ENCODE measurements around the gene RAC2. TPM values are rescaled to one million over a fixed set of nuclear protein-coding genes. Genes with fewer than 3 reads are reported as not detected.

The RAC2 gene
- total RNA-seq, 1 donor from 2014 or later = 107 TPM

DNA sequence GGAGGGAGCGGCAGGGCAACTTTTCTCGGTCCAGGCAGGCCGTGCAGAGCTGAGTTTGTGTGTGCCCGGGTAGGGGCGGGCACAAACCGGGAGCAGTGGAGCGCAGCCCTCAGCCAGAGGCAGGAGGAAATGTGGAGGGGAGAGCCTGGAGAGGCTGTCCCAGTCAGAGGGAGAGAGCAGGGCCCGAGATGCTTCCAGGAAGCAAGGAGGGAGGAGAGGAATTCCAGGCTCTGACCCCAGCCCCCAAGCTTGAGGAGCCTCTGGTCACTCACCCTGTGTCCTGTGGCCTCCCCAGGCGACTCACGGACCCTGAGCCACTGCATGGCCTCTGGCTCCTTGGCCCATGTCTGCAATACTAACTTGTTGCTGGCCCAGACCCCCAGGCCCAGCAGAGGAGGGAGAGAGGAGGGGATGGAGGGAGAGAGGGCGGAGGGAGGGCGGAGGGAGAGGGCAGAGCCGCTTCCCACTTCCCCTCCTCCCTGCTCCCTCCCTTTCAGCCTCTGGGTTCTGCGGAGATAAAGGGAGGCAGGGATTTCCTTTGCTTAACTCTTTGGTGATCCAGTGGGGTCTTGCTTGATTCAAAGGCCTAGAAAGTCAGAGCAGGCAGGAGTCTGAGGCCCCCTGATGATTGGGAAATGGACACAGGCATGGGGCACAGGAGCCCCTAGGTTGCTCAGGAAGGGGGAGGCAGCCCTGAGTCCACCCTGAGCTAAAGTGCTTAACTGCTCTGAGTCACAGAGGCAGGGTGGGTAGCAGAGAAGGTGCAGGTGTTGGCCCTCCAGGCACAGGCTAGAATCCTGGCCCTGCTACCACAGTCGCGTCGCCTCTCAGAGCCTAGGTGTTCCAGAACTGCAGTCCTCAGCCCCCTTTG lies 55.9 kb downstream of the RAC2 start, which contains the start of gene C1QTNF6:
C1QTNF6 (minus strand) TSS at position 357 of the 871 bp plus-strand sequence; CDS start at position 323, 34 bp downstream.
- ATAC-seq = peak; percentile 64
- H3K27me3 ChIP-seq = no peaks in the 10 kb centered on the region
- no peaks in the 10 kb centered on the region for H3K9me3 ChIP-seq
- intact Hi-C loops (cut with DNase I) = no loop called here
- no peaks in the 10 kb centered on the region for H3K36me3 ChIP-seq
- H3K27ac ChIP-seq = peak within 1 kb of the TSS; percentile 82
- peak; percentile 64 for DNase-seq
- H3K4me1 ChIP-seq = peaks cover 46% of the 10 kb centered on the region
- H3K4me3 ChIP-seq = peak within 1 kb of the TSS; percentile 41
- TF ChIP-seq, protein P1, sequence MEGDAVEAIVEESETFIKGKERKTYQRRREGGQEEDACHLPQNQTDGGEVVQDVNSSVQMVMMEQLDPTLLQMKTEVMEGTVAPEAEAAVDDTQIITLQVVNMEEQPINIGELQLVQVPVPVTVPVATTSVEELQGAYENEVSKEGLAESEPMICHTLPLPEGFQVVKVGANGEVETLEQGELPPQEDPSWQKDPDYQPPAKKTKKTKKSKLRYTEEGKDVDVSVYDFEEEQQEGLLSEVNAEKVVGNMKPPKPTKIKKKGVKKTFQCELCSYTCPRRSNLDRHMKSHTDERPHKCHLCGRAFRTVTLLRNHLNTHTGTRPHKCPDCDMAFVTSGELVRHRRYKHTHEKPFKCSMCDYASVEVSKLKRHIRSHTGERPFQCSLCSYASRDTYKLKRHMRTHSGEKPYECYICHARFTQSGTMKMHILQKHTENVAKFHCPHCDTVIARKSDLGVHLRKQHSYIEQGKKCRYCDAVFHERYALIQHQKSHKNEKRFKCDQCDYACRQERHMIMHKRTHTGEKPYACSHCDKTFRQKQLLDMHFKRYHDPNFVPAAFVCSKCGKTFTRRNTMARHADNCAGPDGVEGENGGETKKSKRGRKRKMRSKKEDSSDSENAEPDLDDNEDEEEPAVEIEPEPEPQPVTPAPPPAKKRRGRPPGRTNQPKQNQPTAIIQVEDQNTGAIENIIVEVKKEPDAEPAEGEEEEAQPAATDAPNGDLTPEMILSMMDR (IDR thresholded peaks at IDR 0.05) = no peak

DNA sequence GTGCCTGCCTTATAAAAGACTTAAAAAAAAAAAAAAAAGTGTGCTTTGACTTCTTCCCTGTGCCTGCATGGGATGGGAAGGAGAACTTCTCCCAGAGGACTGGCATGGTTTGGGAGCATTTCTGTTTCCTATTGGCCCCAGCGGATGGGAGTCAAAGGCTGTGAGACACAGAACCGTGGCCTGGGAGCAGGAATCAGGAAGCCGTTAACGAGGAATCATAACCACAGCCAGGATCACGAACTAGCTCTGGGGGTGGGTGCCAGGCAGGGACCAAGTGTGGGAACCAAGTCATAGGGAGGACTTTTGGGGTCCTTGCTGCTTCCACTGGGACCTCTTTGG lies 56.5 kb downstream of the RAC2 start:
- H3K4me1 ChIP-seq = peaks cover 46% of the 10 kb centered on the region
- TF ChIP-seq, protein P1 (IDR thresholded peaks at IDR 0.05) = no peak
- intact Hi-C loops (cut with DNase I) = no loop called here
- no peaks in the 10 kb centered on the region for H3K27me3 ChIP-seq
- no peaks in the 10 kb centered on the region for H3K9me3 ChIP-seq
- peak overlapping the region; percentile 41 for H3K4me3 ChIP-seq
- DNase-seq (no peak), ATAC-seq (no peak)
- peak overlapping the region; percentile 82 for H3K27ac ChIP-seq
- H3K36me3 ChIP-seq = no peaks in the 10 kb centered on the region

- TF ChIP-seq, protein P1 (IDR thresholded peaks at IDR 0.05) = no peak
- H3K4me1 ChIP-seq = peaks cover 46% of the 10 kb centered on the region
- peak overlapping the region; percentile 41 for H3K4me3 ChIP-seq
- no peaks in the 10 kb centered on the region for H3K9me3 ChIP-seq
- H3K36me3 ChIP-seq = no peaks in the 10 kb centered on the region
- H3K27me3 ChIP-seq = no peaks in the 10 kb centered on the region
- intact Hi-C loops (cut with DNase I) = no loop called here
- H3K27ac ChIP-seq = peak overlapping the region; percentile 82
- ATAC-seq (no peak), DNase-seq (no peak)
These were observed 57.0 kb downstream of the RAC2 start for GRCh38 chr22:37186997-37187522.

- DNase-seq = peak; percentile 42
- H3K4me1 ChIP-seq = peaks cover 46% of the 10 kb centered on the region
These were observed 57.7 kb downstream of the RAC2 start for GRCh38 chr22:37186228-37186996.

DNA sequence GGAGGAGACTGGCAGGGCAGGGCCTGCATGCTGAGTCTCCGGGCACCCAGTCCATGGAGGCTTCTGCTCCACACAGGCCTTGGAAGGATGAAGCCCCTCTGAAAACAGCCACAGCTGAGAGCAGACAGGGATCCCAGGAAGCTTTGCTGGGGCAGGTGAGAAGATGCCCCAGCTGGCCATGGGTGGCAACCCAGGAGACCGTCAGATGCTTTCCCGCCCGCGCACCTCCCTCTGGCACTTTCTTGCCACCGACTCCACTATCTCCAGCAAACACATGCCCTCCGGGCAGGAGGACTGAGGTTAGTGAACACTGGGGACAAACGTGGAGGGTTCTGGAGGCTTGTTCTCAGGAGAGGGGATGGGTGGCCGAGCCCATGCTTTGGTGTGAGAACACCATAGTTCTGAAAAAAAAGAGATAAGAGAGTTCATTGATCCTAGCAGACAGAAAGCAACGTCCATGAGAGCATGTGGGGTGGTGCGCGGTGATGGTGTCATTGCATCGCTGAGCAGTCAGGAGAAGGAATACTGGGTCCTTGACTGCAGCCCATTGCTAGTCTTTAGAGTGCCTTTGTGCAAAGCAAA lies 58.3 kb downstream of the RAC2 start:
- Histone ChIP-seq H3K4me3 (no peak overlapping the region), H3K27ac (no peak overlapping the region), H3K36me3 (no peaks in the 10 kb centered on the region), H3K27me3 (no peaks in the 10 kb centered on the region), H3K4me1 (peaks cover 46% of the 10 kb centered on the region), H3K9me3 (no peaks in the 10 kb centered on the region)
- TF ChIP-seq, protein P1 (IDR thresholded peaks at IDR 0.05) = no peak
- ATAC-seq (no peak), DNase-seq (peak; percentile 53)
- intact Hi-C loops (cut with DNase I) = no loop called here

More at GRCh38 chr22:37186228-37186996, 57.7 kb downstream of the RAC2 start:
- H3K4me3 ChIP-seq = peak overlapping the region; percentile 41
- intact Hi-C loops (cut with DNase I) = no loop called here
- ATAC-seq = peak; percentile 53
- peak overlapping the region; percentile 82 for H3K27ac ChIP-seq
- no peaks in the 10 kb centered on the region for H3K27me3 ChIP-seq
- TF ChIP-seq, protein P1 (IDR thresholded peaks at IDR 0.05) = no peak
- H3K9me3 ChIP-seq = no peaks in the 10 kb centered on the region
- no peaks in the 10 kb centered on the region for H3K36me3 ChIP-seq

Measured in upper lobe of right lung (tissue), 1 donor.